Stimulated activated CD4-positive, alpha-beta T cell treated with anti-CD3 and anti-CD28 coated beads, Interleukin-1b, Interleukin-23, amount 100 ng/mL, for 4 hours (primary cell): Measurements from ENCODE around the gene EIF4E3.

Experiments
- DNase-seq, 2 donors: peaks; one replicate each; pipeline ENCODE4 v3.0.0-alpha.2; 2020; ENCODE audit warnings: low read depth in 2 of 2

EIF4E3 gene

GRCh38 chr3:71725271-71725991 is at the start of gene EIF4E3:
Gene EIF4E3, minus strand, starts transcription at chr3:71725402. Its CDS starts 35 bp downstream, at chr3:71725367.
- DNase-seq, result peak in 1 of 2 donors; percentile 47

- no peak for DNase-seq
Measured at GRCh38 chr3:71771884-71772283, 46.7 kb upstream of the EIF4E3 start.

- DNase-seq, result no peak
Measured at GRCh38 chr3:71771126-71771525, 45.9 kb upstream of the EIF4E3 start.

- no peak for DNase-seq
Measured at GRCh38 chr3:71763426-71763825, 38.2 kb upstream of the EIF4E3 start.

- no peak for DNase-seq
Measured at GRCh38 chr3:71760140-71760539, 34.9 kb upstream of the EIF4E3 start.

- no peak for DNase-seq
Measured at GRCh38 chr3:71759401-71759800, 34.2 kb upstream of the EIF4E3 start.

GRCh38 chr3:71758091-71758490 is 32.9 kb upstream of the EIF4E3 start:
- DNase-seq, result no peak

- no peak for DNase-seq
Measured at GRCh38 chr3:71754610-71755253, 29.5 kb upstream of the EIF4E3 start.

- peak in 1 of 2 donors; percentile 28 for DNase-seq
Measured at GRCh38 chr3:71753701-71754609, 28.8 kb upstream of the EIF4E3 start, which contains the start of gene GPR27. Gene GPR27, plus strand, starts transcription at chr3:71753855. Its CDS starts 195 bp downstream, at chr3:71754050.

- DNase-seq, result no peak
Measured at GRCh38 chr3:71752831-71753700, 27.9 kb upstream of the EIF4E3 start.

- DNase-seq, result no peak
Measured at GRCh38 chr3:71751602-71752001, 26.4 kb upstream of the EIF4E3 start.

- no peak for DNase-seq
Measured at GRCh38 chr3:71744738-71745137, 19.5 kb upstream of the EIF4E3 start.

- DNase-seq, result no peak
Measured at GRCh38 chr3:71742621-71743020, 17.4 kb upstream of the EIF4E3 start.

GRCh38 chr3:71734881-71735280 is 9.7 kb upstream of the EIF4E3 start:
- no peak for DNase-seq

GRCh38 chr3:71733319-71733718 is 8.1 kb upstream of the EIF4E3 start:
- DNase-seq, result no peak

GRCh38 chr3:71732637-71733036 is 7.4 kb upstream of the EIF4E3 start:
- DNase-seq, result no peak

- DNase-seq, result no peak
Measured at GRCh38 chr3:71728632-71729342, 3.6 kb upstream of the EIF4E3 start.

GRCh38 chr3:71726146-71726545 is 944 bp upstream of the EIF4E3 start:
- DNase-seq, result no peak

GRCh38 chr3:71724584-71725270 is 475 bp downstream of the EIF4E3 start:
- peak in 1 of 2 donors; percentile 41 for DNase-seq

- DNase-seq, result no peak
Measured at GRCh38 chr3:71724171-71724453, 1.1 kb downstream of the EIF4E3 start.
